Sigmoid colon (tissue), 7 donors: ENCODE results near the gene ERG. TPM values are rescaled to one million over a fixed set of nuclear protein-coding genes. Genes with fewer than 3 reads are reported as not detected.
A peak's percentile ranks its signal among the peaks of the same experiment; 100 is the strongest.

Experiments
- DNase-seq: peaks from one replicate; pipeline ENCODE4 v3.0.0-alpha.2; 2019
- H3K27ac ChIP-seq, 4 donors: fragments of 200-600 bp; sonication (generic); one replicate each; pipeline ENCODE4 v1.5.1; 2016 to 2019; ENCODE audit warnings: mild to moderate bottlenecking in 1 of 4
- H3K27me3 ChIP-seq, 3 donors: fragments of 200-600 bp; sonication (generic); one replicate each; pipeline ENCODE4 v1.5.1; 2019; ENCODE audit warnings: mild to moderate bottlenecking in 1 of 3
- H3K36me3 ChIP-seq, 4 donors: fragments of 200-600 bp; sonication (generic); one replicate each; pipeline ENCODE4 v1.5.1; 2016 to 2019
- H3K4me1 ChIP-seq, 4 donors: fragments of 200-600 bp; sonication (generic); one replicate each; pipeline ENCODE4 v1.5.1; 2017 to 2019
- H3K4me3 ChIP-seq, 4 donors: fragments of 200-600 bp; sonication (generic); one replicate each; pipeline ENCODE4 v1.5.1; 2017 to 2019; ENCODE audit warnings: mild to moderate bottlenecking in 2 of 4, moderate library complexity in 1 of 4
- H3K9me3 ChIP-seq, 4 donors: fragments of 200-600 bp in 3 of 4; sonication (generic) in 3 of 4; one replicate each; pipeline versions ENCODE4 v1.5.1 to v1.6.1; 2013 to 2019
- EP300 ChIP-seq, 4 donors: sonication (generic); formaldehyde crosslinking; IDR thresholded peaks; one replicate each; pipeline ENCODE4 v1.6.1; 2017; ENCODE audit warnings: antibody characterized with exemption in 4 of 4
- POLR2A ChIP-seq, 2 donors: fragments of 450-650 bp; IDR thresholded peaks; one replicate each; pipeline ENCODE4 v1.6.1; 2016; ENCODE audit warnings: antibody characterized with exemption in 2 of 2, mild to moderate bottlenecking in 2 of 2, moderate library complexity in 2 of 2
- POLR2AphosphoS5 ChIP-seq, 4 donors: sonication (generic); formaldehyde crosslinking; IDR thresholded peaks; one replicate each; pipeline ENCODE4 v1.6.1; 2017; ENCODE audit warnings: antibody characterized with exemption in 4 of 4
- WGBS, 2 donors: extraction: QIAGEN DNeasy Blood & Tissue Kit; methylation state at CpG; one replicate each; pipeline ENCODE4 v1.1.7; 2013; 5-methylcytosine and 5-hydroxymethylcytosine counted together
- intact Hi-C: fragments of 100-400 bp; cut with DNase I; formaldehyde crosslinking; loops from one replicate; pipeline ENCODE4 v1.15.1; 2023
- polyA plus RNA-seq, 3 donors: library from polyadenylated mRNA; stranded (reverse); fragments of 200-250 nt; gene quantifications; one replicate each; pipeline ENCODE4 v1.2.3, GENCODE V29; 2013
- total RNA-seq, 4 donors: library from RNA; depleted of rRNA; stranded (reverse); fragments of >200 nt; gene quantifications; one replicate each; pipeline ENCODE4 v1.1.0, GENCODE V29; 2016
- TF ChIP-seq, protein P1 (sequence below), 4 experiments: fragments of 450-650 bp in 3 of 4; fragments of 200-600 bp in 1 of 4; IDR thresholded peaks; one replicate each; pipeline ENCODE4 v1.5.1; 2016 to 2019; ENCODE audit warnings: antibody characterized with exemption in 4 of 4, mild to moderate bottlenecking in 3 of 4, moderate library complexity in 2 of 4
- donor health status: healthy with polysubstance abuse.
- donor health status: Bipolar disorder and iron deficiency.
- donor health status: healthy.

Gene ERG
- total and polyA plus RNA-seq, 7 donors, result 1.8 to 6.4 (median 4.1) TPM

DNA sequence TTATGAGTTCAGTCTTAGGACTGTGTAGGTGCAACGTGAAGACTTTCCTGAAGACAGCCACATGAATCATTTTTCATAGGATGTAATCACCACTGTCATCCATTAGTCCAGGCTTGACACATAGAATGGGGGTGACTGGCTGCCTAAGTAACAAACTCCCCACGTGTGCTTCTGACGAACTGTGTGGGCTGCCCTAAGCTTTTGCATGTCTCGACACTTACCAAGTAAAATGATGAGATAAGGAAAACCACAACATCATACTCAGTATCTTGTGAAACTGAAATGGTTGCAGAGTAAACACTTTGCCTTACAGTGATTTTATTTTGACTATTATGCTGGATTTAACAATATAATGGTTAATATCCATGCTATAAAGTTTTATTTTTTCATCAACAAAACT is 19.5 kb downstream of the ERG start:
- H3K36me3 ChIP-seq, result no peaks in the 10 kb centered on the region
- H3K4me1 ChIP-seq, result no peaks in the 10 kb centered on the region
- no peaks in the 10 kb centered on the region for H3K9me3 ChIP-seq
- TF ChIP-seq, protein P1, sequence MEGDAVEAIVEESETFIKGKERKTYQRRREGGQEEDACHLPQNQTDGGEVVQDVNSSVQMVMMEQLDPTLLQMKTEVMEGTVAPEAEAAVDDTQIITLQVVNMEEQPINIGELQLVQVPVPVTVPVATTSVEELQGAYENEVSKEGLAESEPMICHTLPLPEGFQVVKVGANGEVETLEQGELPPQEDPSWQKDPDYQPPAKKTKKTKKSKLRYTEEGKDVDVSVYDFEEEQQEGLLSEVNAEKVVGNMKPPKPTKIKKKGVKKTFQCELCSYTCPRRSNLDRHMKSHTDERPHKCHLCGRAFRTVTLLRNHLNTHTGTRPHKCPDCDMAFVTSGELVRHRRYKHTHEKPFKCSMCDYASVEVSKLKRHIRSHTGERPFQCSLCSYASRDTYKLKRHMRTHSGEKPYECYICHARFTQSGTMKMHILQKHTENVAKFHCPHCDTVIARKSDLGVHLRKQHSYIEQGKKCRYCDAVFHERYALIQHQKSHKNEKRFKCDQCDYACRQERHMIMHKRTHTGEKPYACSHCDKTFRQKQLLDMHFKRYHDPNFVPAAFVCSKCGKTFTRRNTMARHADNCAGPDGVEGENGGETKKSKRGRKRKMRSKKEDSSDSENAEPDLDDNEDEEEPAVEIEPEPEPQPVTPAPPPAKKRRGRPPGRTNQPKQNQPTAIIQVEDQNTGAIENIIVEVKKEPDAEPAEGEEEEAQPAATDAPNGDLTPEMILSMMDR (IDR thresholded peaks at IDR 0.05), result no peak
- no peak for TF ChIP-seq POLR2A (IDR thresholded peaks at IDR 0.05)
- TF ChIP-seq EP300 (IDR thresholded peaks at IDR 0.05), result no peak
- no peak for TF ChIP-seq POLR2AphosphoS5 (IDR thresholded peaks at IDR 0.05)
- 45 to 81% methylated on average over 4 of the region's 4 CpGs for WGBS, 2 donors
- no peak for DNase-seq
- intact Hi-C loops, result no loop called here
- H3K27ac ChIP-seq, result no peak overlapping the region
- peaks cover 0 to 29% (median 2%) of the 10 kb centered on the region in 3 donors for H3K27me3 ChIP-seq
- H3K4me3 ChIP-seq, result no peak overlapping the region

DNA sequence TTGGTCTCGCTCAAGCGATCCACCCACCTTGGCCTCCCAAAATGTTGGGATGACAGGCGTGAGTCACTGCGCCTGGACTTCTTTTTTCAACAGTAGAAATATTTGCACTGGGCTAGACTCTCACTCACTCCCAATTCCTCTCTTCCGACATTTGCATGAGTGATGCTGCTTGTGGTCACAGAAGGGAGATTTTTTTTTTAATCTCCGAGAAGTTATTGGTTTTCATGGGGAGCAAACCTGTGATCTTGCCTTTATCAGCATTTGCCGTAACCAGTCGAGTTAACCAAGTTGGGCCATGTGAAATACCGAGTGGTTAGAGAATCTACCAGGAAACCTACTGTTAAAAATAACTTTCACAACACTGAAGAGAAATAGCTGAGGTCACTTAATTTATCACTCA is 21.1 kb downstream of the ERG start:
- no peaks in the 10 kb centered on the region for H3K4me1 ChIP-seq
- no peak for DNase-seq
- WGBS, 2 donors, result 61 to 92% methylated on average over 9 of the region's 9 CpGs
- TF ChIP-seq POLR2AphosphoS5 (IDR thresholded peaks at IDR 0.05) (no peak), POLR2A (IDR thresholded peaks at IDR 0.05) (no peak), EP300 (IDR thresholded peaks at IDR 0.05) (no peak)
- TF ChIP-seq, protein P1 (IDR thresholded peaks at IDR 0.05), result no peak
- H3K9me3 ChIP-seq, result no peaks in the 10 kb centered on the region
- peaks cover 0 to 36% (median 2%) of the 10 kb centered on the region in 3 donors for H3K27me3 ChIP-seq
- intact Hi-C loops, result no loop called here
- no peak overlapping the region for H3K4me3 ChIP-seq
- no peaks in the 10 kb centered on the region for H3K36me3 ChIP-seq
- no peak overlapping the region for H3K27ac ChIP-seq

DNA sequence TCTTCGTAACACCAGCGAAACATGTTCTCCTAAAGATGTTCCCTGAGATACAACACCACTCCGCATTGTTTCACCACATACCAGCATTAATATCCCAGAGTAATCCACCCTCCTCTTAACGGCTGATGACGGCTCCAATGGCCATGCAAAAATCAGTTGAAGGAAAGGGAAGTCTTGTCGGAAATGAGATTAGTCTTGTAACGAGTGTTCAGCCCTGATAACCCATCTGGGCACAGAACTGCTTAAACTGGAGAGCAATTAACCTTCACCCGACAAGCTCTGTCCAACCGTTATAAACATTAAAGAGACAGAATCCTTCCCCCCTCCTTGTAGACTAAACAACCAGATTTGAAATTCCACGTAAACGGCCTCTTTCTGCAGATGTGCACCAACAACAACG is 21.9 kb downstream of the ERG start:
- Histone ChIP-seq H3K27ac (peak overlapping the region in 2 of 4 donors; percentile 35 to 49), H3K4me1 (no peaks in the 10 kb centered on the region), H3K4me3 (no peak overlapping the region), H3K27me3 (peaks cover 0 to 36% (median 2%) of the 10 kb centered on the region in 3 donors), H3K9me3 (no peaks in the 10 kb centered on the region), H3K36me3 (no peaks in the 10 kb centered on the region)
- TF ChIP-seq, protein P1 (IDR thresholded peaks at IDR 0.05), result no peak
- no peak for TF ChIP-seq EP300 (IDR thresholded peaks at IDR 0.05)
- TF ChIP-seq POLR2AphosphoS5 (IDR thresholded peaks at IDR 0.05), result peak; percentile 34 to 71 (median 62)
- no peak for TF ChIP-seq POLR2A (IDR thresholded peaks at IDR 0.05)
- WGBS, 2 donors, result 5 to 12% methylated on average over 12 of the region's 12 CpGs
- intact Hi-C loops, result no loop called here
- DNase-seq, result no peak

DNA sequence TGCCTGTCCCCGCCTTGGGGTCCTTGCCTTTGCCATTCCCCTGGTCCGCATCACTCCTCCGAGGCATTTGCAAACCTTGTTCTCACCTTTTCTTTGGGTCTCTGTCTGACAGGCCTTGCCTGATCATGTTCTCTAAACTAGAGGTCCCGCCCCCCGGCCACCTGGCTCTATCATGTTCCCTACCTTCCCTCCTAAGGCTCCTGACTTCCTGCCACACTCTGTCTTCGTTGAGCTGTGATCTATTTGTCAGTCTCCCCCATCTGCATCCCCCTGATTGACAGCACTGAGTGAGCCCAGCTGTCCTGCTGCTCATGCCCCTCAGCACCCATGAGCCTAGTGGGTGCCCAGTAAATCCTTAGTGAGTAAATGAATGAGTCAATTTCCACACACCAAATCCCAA is 22.8 kb downstream of the ERG start:
- no peak for DNase-seq
- H3K4me3 ChIP-seq, result no peak overlapping the region
- intact Hi-C loops, result no loop called here
- TF ChIP-seq, protein P1 (IDR thresholded peaks at IDR 0.05), result no peak
- TF ChIP-seq POLR2AphosphoS5 (IDR thresholded peaks at IDR 0.05), result no peak
- TF ChIP-seq EP300 (IDR thresholded peaks at IDR 0.05), result no peak
- TF ChIP-seq POLR2A (IDR thresholded peaks at IDR 0.05), result no peak
- H3K4me1 ChIP-seq, result no peaks in the 10 kb centered on the region
- WGBS, 2 donors, result 52 to 73% methylated on average over 6 of the region's 6 CpGs
- H3K36me3 ChIP-seq, result no peaks in the 10 kb centered on the region
- peak overlapping the region in 3 of 4 donors; percentile 1 to 49 (median 35) for H3K27ac ChIP-seq
- no peaks in the 10 kb centered on the region for H3K9me3 ChIP-seq
- peaks cover 0 to 36% (median 2%) of the 10 kb centered on the region in 3 donors for H3K27me3 ChIP-seq

DNA sequence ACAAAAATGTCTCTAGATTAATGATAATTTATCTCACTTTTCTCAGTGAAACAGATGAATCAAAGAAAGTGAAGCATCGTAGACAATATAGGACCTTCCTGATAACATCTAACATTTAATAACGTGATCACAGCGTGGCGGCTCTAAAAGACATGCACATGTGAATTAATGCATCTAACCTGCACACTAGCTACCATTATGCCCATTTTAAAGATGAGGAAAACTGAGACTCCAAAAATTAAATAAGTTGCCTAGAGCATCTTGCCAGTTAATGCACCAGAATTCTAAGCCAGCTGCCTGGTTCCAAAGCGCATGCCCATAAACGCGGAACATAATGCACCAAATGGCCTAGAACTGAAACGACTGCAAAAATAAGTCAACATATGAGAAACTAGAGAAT is 23.5 kb downstream of the ERG start:
- no peak for DNase-seq
- TF ChIP-seq, protein P1 (IDR thresholded peaks at IDR 0.05), result no peak
- TF ChIP-seq POLR2AphosphoS5 (IDR thresholded peaks at IDR 0.05) (no peak), POLR2A (IDR thresholded peaks at IDR 0.05) (no peak), EP300 (IDR thresholded peaks at IDR 0.05) (no peak)
- H3K4me1 ChIP-seq, result no peaks in the 10 kb centered on the region
- intact Hi-C loops, result no loop called here
- peak overlapping the region in 3 of 4 donors; percentile 1 to 35 (median 20) for H3K27ac ChIP-seq
- H3K36me3 ChIP-seq, result no peaks in the 10 kb centered on the region
- no peaks in the 10 kb centered on the region for H3K9me3 ChIP-seq
- WGBS, 2 donors, result 92 to 95% methylated on average over 8 of the region's 8 CpGs
- H3K4me3 ChIP-seq, result no peak overlapping the region
- H3K27me3 ChIP-seq, result peaks cover 0 to 36% (median 2%) of the 10 kb centered on the region in 3 donors
